ENCODE results near the gene LHX4. TPM values are rescaled to one million over a fixed set of nuclear protein-coding genes. Genes with fewer than 3 reads are reported as not detected.

LHX4 gene
- total and polyA plus RNA-seq, 9 of the 15 experiments (the other 6 are each of a cell fraction or from before 2014, with no cell fraction given): 0.01 to 0.11 (median 0.07) TPM; not detected in 5

GRCh38 chr1:180295999-180296398 is 65.9 kb downstream of the LHX4 start (continued):
- TF ChIP-seq ATF2 (CRISPR knock-in tag; IDR thresholded peaks at IDR 0.05) (no peak), ILK (tag; IDR thresholded peaks at IDR 0.05; ENCODE audit: borderline replicate concordance, low read depth) (no peak), NCOA4 (IDR thresholded peaks at IDR 0.05; ENCODE audit: partially characterized antibody) (no peak), TAL1 (IDR thresholded peaks at IDR 0.05) (no peak), PHB2 (IDR thresholded peaks at IDR 0.05; ENCODE audit: low read depth) (no peak)

- no peak overlapping the region for H3K4me3 ChIP-seq
- in situ Hi-C loops (cut with MboI) (no loop called here), intact Hi-C loops (cut with micrococcal nuclease) (no loop called here)
- H2AFZ ChIP-seq (ENCODE audit: low read depth, low read length): no peak overlapping the region
- no peak for ATAC-seq
- no peak for FAIRE-seq
- no peak for DNase-seq (ENCODE audit: extremely low read depth in 1 of 4, low spot score in 3 of 4)
- ChIA-PET POLR2A (interaction anchor here (1.4 kb wide), 1 partner anchor 9 kb away, joined by 3 read pairs; no protein-coding TSS in a partner anchor), CTCF (ENCODE audit: low intra/inter-chr PET ratio) (no interaction called here)
- H3K4me2 ChIP-seq (ENCODE audit: insufficient read depth, low read length): no peak overlapping the region
- no peaks in the 10 kb centered on the region for H3K9me1 ChIP-seq (ENCODE audit: control insufficient read depth, insufficient read depth, low read length)
- no peaks in the 10 kb centered on the region for H3K27me3 ChIP-seq (ENCODE audit: control insufficient read depth in 2 of 2, insufficient read depth in 2 of 2, low read length in 2 of 2)
- H3K27ac ChIP-seq (ENCODE audit: extremely low read depth, low read depth, low read length): no peak overlapping the region
- 83% methylated on average over 7 of the region's 7 CpGs for WGBS (ENCODE audit: insufficient coverage, low coverage, missing lambda C conversion rate)
- no TSS peak for BruUV-seq (replicated peaks)
- H3K79me2 ChIP-seq (ENCODE audit: control insufficient read depth, insufficient read depth, low read length): no peaks in the 10 kb centered on the region
- no peaks in the 10 kb centered on the region for H3K4me1 ChIP-seq (replicated peaks in 1 of 2; ENCODE audit: control insufficient read depth in 2 of 2, insufficient read depth in 2 of 2, low read length in 2 of 2)
- no peaks in the 10 kb centered on the region for H3K9me3 ChIP-seq (replicated peaks; ENCODE audit: control insufficient read depth, insufficient read depth, low read depth, low read length)
- H4K20me1 ChIP-seq (replicated peaks; ENCODE audit: control insufficient read depth, insufficient read depth, low read length): no peaks in the 10 kb centered on the region
- no peaks in the 10 kb centered on the region for H3K36me3 ChIP-seq (ENCODE audit: control insufficient read depth, insufficient read depth, low read length)
- no peak overlapping the region for H3K9ac ChIP-seq (ENCODE audit: insufficient read depth in 1 of 2, low read depth in 2 of 2, low read length in 2 of 2)
- TF ChIP-seq CTBP1 (IDR thresholded peaks at IDR 0.05; ENCODE audit: borderline replicate concordance) (no peak), ZNF512 (tag; IDR thresholded peaks at IDR 0.05) (no peak), ZNF24 (IDR thresholded peaks at IDR 0.05) (no peak), JUND (IDR thresholded peaks at IDR 0.05; ENCODE audit: borderline replicate concordance, low read depth, low read length) (no peak), JUND (tag; IDR thresholded peaks at IDR 0.05; ENCODE audit: borderline replicate concordance, low read depth, low read length) (no peak), ZNF695 (CRISPR knock-in tag; IDR thresholded peaks at IDR 0.05) (no peak), TAL1 (IDR thresholded peaks at IDR 0.05) (no peak), GATAD2B (IDR thresholded peaks at IDR 0.05; ENCODE audit: borderline replicate concordance) (no peak), RCOR1 (IDR thresholded peaks at IDR 0.05; ENCODE audit: borderline replicate concordance in 1 of 2, low read depth in 2 of 2, low read length in 2 of 2) (no peak), ZNF79 (CRISPR knock-in tag; IDR thresholded peaks at IDR 0.05; ENCODE audit: low read depth) (no peak), ZZZ3 (IDR thresholded peaks at IDR 0.05) (no peak), MEIS2 (IDR thresholded peaks at IDR 0.05; ENCODE audit: partially characterized antibody) (peak; percentile 8), RNF2 (IDR thresholded peaks at IDR 0.05) (no peak), VEZF1 (CRISPR knock-in tag; IDR thresholded peaks at IDR 0.05) (no peak)
These were observed 69.6 kb downstream of the LHX4 start for GRCh38 chr1:180299479-180300221.

Measured in K562 (cell line).